GM19193 (cell line): ENCODE results near the gene TULP3.

Source experiments
- POLR2A ChIP-seq: IDR thresholded peaks from 4 replicates; pipeline ENCODE4 v1.6.1; 2011; ENCODE audit not compliant: insufficient read depth, insufficient read length; ENCODE audit errors: extremely low read depth

Gene TULP3

DNA sequence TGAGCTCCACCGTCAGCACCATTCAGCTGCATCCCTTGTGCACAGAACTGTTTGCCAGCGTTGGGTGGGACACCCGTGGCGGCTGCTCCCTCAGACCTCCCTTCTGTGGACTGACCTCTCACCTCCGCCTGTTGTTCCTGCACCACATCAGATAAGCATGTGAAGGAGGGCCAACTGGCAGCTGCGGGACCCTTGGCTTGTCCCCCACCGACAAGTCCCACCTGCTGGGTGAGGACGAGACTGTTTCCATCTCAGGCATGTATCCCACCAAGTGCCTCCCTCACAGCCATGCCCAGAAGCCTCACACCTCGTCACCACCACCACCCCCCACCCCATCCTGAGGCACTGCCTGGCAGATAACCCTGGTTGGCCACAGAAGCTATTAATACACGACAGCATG is 49.9 kb downstream of the TULP3 start:
- TF ChIP-seq POLR2A: no peak

DNA sequence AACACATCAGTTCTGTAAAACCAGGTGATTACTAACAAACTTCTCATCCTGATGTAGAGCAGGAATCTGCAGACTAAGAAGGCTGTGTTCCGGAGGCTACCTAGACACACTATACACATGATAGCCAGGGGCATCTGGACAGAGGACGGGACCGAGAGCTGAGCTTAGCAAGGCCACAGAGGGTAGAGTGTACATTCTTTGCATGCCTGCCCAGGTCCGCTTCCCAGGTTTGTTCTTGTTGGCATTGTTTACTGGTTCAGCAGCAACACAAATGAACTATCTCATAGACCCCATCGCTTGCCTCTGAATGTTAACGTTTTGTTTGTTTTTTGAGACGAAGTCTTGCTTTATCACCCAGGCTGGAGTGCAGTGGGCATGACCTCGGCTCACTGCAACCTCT is 50.8 kb downstream of the TULP3 start:
- no peak for TF ChIP-seq POLR2A

GRCh38 chr12:2944401-2945047 is 53.8 kb downstream of the TULP3 start:
- no peak for TF ChIP-seq POLR2A

DNA sequence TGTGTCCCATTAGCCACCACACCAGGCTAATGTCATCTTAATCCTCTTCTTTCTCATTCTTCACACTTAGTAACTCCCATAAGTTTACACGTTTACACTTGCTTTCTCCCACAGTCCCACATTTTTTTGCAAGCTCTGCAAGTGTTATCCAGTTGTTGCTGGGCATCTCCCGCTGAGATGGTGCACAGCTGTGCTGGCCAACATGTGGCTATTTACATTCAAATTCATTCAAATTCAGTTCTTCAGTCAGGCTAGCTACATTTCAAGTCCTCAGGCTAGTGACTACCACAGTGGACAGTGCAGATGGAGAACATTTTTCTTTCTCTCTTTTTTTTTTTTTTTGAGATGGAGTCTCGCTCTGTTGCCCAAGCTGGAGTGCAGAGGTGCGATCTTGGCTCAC is 58.7 kb downstream of the TULP3 start:
- TF ChIP-seq POLR2A: no peak

- no peak for TF ChIP-seq POLR2A
These were observed 65.2 kb downstream of the TULP3 start for GRCh38 chr12:2955888-2956287.

GRCh38 chr12:2957816-2958431 is 67.2 kb downstream of the TULP3 start:
- TF ChIP-seq POLR2A: no peak

DNA sequence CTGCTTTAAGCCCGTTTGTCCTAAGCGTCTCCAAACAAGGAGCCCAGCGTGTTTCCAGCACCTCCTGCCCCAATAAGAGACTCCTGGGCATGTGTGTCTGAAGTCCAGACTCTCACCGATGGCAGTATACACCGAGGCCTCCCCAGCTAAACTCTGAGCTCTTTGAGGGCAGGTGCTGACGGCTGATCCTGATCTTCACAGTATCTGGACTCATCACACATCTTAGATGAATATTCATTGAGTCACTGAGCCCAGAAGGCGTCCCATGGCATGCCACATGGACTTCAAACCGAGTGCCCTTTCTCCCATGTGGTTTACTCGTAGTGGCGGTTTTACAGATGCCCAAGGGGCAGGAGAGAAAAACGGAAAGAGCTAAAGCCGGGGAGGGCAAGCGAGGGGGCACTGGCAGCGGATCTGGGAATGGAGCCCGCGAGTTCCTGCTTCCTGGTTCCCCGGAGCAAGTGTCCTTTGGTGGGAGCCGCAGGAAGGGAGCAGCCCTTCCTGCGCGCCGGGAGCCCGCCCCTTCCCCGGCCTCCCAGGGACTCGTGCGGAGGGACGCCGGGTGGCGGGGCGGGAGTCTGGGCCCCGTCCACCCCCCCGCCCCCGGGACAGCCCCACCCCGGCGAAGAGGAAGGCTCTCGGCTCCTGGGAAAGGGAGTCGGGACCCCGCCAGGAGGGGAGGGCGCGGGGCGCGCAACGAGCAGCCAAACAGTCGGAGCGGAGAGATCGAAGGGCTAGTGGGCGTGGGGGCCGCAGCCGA is 67.9 kb downstream of the TULP3 start:
- TF ChIP-seq POLR2A: no peak

DNA sequence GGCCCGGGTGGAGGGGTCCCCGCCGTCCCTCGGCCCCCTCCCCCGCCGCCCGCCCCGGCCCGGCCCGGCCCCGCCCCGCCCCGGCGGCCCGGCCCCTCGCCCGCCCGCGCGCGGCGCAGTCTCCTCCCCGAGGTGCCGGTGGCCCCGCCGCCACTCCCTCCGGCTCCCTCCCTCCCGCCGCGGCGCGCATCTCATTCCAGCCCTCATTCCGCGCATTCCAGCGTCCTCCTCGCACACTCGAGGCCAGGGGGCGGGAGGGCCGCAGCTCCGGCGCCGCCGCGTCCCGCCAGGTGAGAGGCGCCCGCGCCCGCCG is 68.5 kb downstream of the TULP3 start, which contains the start of gene TEAD4:
Gene TEAD4 (plus strand): TSS at position 206 of the 313 bp plus-strand sequence.
- TF ChIP-seq POLR2A: no peak

GRCh38 chr12:2959505-2960389 is 69.1 kb downstream of the TULP3 start:
- no peak for TF ChIP-seq POLR2A

GRCh38 chr12:2960390-2960956 is 69.8 kb downstream of the TULP3 start:
- no peak for TF ChIP-seq POLR2A

- TF ChIP-seq POLR2A: no peak
These were observed 70.4 kb downstream of the TULP3 start for GRCh38 chr12:2960996-2961616.

GRCh38 chr12:2961705-2962104 is 71.0 kb downstream of the TULP3 start:
- no peak for TF ChIP-seq POLR2A

- no peak for TF ChIP-seq POLR2A
These were observed 72.6 kb downstream of the TULP3 start for GRCh38 chr12:2963154-2963759.

- no peak for TF ChIP-seq POLR2A
These were observed 73.1 kb downstream of the TULP3 start for GRCh38 chr12:2963760-2964292.
